HG03575 (cell line): Measurements from ENCODE around the gene MLST8.
"Not testable (repeated sequence)": the region's sequence is repeated elsewhere in the genome, so short reads cannot be mapped to it uniquely, and the experiment has no call there.

Experiments used
- ATAC-seq: cut with Tn5 transposase; IDR thresholded peaks from one replicate; pipeline ENCODE4 v1.9.1; 2021; ENCODE audit not compliant: unreplicated experiment, insufficient number of reproducible peaks, low FRiP score; ENCODE audit errors: extremely low read depth

Gene MLST8

GRCh38 chr16:2237493-2238149 lies 32.4 kb downstream of the MLST8 start:
- no peak for ATAC-seq

GRCh38 chr16:2238150-2238837 lies 33.0 kb downstream of the MLST8 start:
- no peak for ATAC-seq

GRCh38 chr16:2238838-2239675 lies 33.8 kb downstream of the MLST8 start:
- ATAC-seq: no peak

- not testable (repeated sequence) for ATAC-seq
These were observed 35.1 kb downstream of the MLST8 start for GRCh38 chr16:2240331-2240730.

GRCh38 chr16:2242598-2242997 lies 37.3 kb downstream of the MLST8 start:
- no peak for ATAC-seq

- ATAC-seq: no peak
These were observed 37.8 kb downstream of the MLST8 start for GRCh38 chr16:2243031-2243528.

- ATAC-seq: no peak
These were observed 38.5 kb downstream of the MLST8 start for GRCh38 chr16:2243781-2244180.

- no peak for ATAC-seq
These were observed 39.0 kb downstream of the MLST8 start for GRCh38 chr16:2244301-2244700.

- no peak for ATAC-seq
These were observed 39.9 kb downstream of the MLST8 start for GRCh38 chr16:2244926-2245795.

- ATAC-seq: no peak
These were observed 41.1 kb downstream of the MLST8 start for GRCh38 chr16:2246301-2246885.

GRCh38 chr16:2250652-2251295 lies 45.5 kb downstream of the MLST8 start:
- ATAC-seq: no peak

GRCh38 chr16:2251296-2252111 lies 46.2 kb downstream of the MLST8 start, which contains the start of gene ECI1:
Gene ECI1, minus strand, starts transcription at chr16:2251587. Its CDS starts 21 bp downstream, at chr16:2251566.
- no peak for ATAC-seq

GRCh38 chr16:2252806-2253148 lies 47.5 kb downstream of the MLST8 start:
- no peak for ATAC-seq

- ATAC-seq: no peak
These were observed 48.0 kb downstream of the MLST8 start for GRCh38 chr16:2253293-2253692.

- no peak for ATAC-seq
These were observed 51.4 kb downstream of the MLST8 start for GRCh38 chr16:2256531-2257140.

- no peak for ATAC-seq
These were observed 52.5 kb downstream of the MLST8 start for GRCh38 chr16:2257726-2258125.

- ATAC-seq: not testable (repeated sequence)
These were observed 53.3 kb downstream of the MLST8 start for GRCh38 chr16:2258530-2258929.
